22Rv1 (cell line): Measurements from ENCODE around the gene CYSRT1.

ENCODE experiments used
- ZFX ChIP-seq: fragments of 450-650 bp; IDR thresholded peaks from 2 replicates; pipeline ENCODE4 v1.6.1; 2017; ENCODE audit warnings: antibody characterized with exemption, borderline replicate concordance
- TF ChIP-seq, protein P1 (sequence below): fragments of 450-650 bp; IDR thresholded peaks from 2 replicates; pipeline ENCODE4 v1.5.1; 2017; ENCODE audit warnings: mild to moderate bottlenecking

DNA sequence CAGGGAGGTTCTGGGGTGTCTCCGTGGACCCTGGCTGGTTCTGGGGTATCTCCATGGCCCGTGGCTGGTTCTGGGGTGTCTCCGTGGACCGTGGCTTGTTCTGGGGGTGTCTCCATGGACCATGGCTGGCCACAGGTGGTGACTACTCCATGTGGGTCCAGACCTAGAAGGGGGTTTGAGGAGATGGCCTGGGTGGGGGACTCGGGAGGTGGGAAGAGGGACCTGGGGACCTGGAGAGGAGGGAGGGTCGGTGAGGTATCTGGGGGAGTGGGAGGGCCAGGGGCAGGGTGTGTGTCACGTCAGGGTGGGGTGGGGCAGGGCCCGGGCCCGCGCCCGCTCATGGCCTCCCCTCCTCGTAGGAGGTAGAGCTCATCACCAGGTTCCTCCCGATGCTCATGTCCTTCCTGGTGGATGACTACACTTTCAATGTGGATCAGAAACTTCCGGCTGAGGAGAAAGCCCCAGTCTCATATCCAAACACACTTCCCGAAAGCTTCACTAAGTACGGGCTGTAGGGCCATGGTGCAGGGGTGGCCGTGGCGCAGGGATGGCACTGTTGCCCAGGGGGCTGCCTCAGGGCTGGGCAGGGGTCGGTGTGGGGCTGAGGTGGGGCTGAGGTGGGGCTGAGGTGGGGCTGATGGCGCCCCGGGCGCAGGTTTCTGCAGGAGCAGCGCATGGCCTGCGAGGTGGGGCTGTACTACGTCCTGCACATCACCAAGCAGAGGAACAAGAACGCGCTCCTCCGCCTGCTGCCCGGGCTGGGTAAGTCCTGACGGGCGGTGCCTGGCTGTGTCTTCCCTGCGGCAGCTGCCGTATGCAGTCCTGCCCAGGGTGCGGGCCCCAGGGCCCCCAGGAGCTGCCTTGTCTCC, 41.8 kb downstream of the CYSRT1 start:
- TF ChIP-seq, protein P1, sequence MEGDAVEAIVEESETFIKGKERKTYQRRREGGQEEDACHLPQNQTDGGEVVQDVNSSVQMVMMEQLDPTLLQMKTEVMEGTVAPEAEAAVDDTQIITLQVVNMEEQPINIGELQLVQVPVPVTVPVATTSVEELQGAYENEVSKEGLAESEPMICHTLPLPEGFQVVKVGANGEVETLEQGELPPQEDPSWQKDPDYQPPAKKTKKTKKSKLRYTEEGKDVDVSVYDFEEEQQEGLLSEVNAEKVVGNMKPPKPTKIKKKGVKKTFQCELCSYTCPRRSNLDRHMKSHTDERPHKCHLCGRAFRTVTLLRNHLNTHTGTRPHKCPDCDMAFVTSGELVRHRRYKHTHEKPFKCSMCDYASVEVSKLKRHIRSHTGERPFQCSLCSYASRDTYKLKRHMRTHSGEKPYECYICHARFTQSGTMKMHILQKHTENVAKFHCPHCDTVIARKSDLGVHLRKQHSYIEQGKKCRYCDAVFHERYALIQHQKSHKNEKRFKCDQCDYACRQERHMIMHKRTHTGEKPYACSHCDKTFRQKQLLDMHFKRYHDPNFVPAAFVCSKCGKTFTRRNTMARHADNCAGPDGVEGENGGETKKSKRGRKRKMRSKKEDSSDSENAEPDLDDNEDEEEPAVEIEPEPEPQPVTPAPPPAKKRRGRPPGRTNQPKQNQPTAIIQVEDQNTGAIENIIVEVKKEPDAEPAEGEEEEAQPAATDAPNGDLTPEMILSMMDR, result no peak
- no peak for TF ChIP-seq ZFX
